Erythroblast (primary cell): Measurements from ENCODE around the gene SIK3.

ENCODE experiments used
- GATA1 ChIP-seq: IDR thresholded peaks from 2 replicates; pipeline ENCODE4 v1.6.1; 2011; ENCODE audit warnings: low read depth, mild to moderate bottlenecking, control low read depth, low read length, moderate library complexity
- POLR2A ChIP-seq: IDR thresholded peaks from 2 replicates; pipeline ENCODE4 v1.6.1; 2011; ENCODE audit warnings: mild to moderate bottlenecking, low read length

DNA sequence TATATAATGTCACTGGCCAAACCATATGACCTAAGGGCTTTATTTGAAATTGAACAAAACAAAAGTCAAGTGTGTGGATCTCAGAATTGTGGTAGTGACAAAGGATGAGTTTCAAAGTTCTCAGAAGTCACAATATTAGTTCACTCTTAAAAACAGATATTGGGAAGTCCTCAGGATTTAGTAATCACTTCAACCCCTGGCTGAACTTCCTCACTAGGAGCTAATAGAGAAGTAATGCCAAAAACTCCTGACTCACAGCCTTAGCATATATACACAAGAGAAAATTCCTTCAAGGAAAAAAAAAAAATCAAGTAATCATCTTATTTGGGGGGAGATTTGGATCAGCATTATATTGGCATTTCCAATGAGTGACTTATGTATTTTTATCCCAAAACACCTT, 185.2 kb downstream of the SIK3 start:
- TF ChIP-seq POLR2A (no peak), GATA1 (no peak)
